GM19452 (cell line): ENCODE results near the gene INHBA.

Experiments used
- ATAC-seq: cut with Tn5 transposase; IDR thresholded peaks from one replicate; pipeline ENCODE4 v1.9.1; 2021; ENCODE audit not compliant: unreplicated experiment

INHBA gene

DNA sequence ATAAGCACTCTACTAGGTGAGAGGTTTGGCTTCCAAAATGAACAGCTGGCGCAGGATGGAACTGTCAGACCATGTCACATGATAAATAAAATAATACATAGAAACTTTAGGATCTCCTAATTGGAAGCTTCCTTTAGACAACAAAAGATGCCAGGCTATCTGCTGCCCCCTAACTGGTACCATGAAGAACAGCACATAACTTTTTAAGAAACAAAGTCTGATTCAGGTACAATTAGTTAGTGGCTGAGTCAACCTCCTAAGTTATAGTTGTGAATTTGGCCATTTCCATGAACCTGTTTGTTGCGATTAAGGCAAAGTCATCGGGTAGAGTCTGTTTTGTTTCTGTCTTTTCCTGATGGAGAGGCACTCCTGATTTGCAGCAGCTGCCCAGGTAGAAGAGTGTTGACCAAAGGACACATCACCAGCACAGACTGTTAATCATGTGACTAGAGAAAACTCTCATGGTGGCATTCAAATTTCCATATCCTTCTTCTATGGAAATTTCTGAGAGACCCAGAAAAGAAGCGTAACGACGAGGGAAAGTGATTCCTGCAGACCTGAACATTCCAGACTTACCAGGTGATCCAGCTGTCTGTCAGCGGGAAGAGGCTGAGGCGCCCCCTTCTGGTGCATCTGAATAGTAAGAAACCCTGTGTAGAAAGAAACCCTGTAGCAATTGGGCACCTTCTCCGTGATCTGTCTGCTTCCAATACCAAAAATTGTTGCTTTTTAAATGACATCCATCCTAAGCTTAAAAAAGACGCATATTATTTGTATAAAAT lies 8.6 kb upstream of the INHBA start:
- no peak for ATAC-seq

GRCh38 chr7:41710838-41711237 lies 7.9 kb upstream of the INHBA start:
- ATAC-seq: no peak

GRCh38 chr7:41709621-41710020 lies 6.7 kb upstream of the INHBA start:
- no peak for ATAC-seq

DNA sequence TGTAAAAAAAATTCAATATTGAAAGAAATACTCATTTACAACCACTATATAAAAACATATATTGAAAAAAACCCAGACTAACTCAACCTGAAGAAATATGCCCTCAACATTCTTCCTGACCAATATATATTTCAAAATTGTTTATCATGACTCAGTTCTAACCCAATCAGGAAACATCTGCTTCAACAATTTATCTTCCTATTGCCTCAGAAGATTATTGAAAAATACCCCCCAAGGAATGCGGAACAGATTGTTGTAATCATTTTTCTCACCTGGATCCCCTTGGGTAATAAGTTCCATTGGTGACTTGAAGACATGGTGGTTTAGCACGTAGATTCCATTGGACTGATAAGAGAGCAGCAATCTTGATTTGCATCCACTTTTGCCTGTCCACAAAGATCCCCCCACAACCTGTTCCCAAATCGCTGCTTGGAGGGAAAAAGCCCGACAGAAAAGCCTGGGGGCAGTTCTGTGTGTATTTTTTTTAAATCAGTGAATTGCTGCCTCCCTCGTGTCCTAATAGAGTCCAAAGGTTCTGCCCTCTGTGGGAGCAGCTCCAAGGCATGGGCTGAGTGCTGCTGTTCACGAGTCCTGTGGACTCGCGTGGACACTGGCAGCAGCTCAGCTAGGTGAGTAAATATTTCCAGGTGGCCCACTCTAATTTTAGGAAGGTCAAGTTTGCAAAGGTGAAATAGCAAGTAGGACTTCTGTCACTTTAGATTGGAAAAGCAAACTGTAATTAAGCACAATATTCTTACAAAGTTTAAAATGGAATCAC lies 5.9 kb upstream of the INHBA start:
- no peak for ATAC-seq

DNA sequence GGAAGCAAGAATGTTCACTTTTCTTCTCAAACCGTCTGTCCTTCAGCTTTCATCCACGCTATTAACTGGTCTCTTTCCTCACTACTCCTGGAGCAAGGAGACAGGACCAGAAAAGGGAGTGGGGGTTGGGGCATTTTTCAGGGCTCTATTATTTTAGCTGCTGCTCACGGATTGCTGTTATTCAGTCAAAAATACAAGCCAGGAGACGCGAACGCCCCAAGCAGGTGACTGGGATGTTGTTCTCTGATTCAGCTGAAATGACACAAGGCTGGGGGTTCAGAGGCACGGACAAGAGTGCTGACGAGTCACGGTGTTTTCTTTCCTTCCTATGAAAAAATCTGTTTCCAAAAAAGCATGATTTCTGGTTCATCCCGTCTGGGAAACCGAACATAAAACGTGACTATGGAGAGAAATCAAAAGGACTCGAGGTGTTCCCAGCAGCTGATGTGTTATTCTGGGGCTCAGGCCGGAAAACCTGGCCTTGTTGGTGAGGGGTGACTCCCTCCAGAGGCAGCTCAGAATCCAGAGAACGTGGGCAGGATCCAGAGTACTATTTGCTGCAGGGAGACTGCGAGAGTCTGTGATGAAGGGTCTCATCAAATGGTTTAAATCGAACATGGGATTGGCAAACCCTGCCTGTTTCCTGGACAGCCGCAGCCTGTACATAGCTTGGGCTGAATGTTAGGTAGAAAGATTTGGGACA lies 3.5 kb upstream of the INHBA start:
- ATAC-seq: no peak

DNA sequence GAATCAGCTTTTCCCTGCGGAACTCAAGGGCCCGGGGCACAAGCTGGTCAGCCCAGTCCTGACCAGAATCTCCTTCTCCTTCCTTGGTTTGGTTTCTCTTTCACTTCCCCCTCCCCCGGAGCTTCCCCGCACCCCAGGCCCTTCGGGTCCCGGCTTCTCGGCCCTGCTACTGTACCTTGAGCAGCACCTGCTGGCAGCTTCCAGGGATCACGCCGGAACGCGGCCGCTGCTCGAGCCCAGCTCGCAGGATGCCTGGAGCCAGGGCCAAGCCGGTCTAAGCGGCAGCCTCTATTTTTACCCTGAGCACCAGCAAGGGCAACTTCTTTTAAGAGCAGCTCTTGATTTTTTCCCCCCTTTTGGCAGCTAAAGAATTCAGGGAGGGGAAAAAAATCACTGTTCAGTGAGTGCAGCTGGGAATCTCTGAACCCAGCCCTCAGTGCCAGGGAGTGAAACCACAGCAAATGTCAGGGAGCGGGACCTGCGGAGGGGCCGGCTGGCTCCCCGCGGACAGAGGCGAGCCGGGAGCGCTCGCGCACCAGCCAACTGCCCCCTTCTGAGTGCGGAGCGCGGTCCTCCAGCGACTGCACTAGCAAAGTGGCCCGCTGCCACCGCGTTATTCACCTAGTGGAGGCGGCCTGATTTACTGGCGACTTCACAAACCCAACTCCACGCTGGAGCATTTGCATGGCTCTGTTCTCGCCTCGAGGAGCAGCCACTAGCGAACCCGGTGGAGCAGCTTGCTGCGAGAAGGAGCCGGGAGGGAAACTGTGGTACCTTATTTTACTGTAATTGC lies 2.4 kb upstream of the INHBA start:
- peak; percentile 98 for ATAC-seq

DNA sequence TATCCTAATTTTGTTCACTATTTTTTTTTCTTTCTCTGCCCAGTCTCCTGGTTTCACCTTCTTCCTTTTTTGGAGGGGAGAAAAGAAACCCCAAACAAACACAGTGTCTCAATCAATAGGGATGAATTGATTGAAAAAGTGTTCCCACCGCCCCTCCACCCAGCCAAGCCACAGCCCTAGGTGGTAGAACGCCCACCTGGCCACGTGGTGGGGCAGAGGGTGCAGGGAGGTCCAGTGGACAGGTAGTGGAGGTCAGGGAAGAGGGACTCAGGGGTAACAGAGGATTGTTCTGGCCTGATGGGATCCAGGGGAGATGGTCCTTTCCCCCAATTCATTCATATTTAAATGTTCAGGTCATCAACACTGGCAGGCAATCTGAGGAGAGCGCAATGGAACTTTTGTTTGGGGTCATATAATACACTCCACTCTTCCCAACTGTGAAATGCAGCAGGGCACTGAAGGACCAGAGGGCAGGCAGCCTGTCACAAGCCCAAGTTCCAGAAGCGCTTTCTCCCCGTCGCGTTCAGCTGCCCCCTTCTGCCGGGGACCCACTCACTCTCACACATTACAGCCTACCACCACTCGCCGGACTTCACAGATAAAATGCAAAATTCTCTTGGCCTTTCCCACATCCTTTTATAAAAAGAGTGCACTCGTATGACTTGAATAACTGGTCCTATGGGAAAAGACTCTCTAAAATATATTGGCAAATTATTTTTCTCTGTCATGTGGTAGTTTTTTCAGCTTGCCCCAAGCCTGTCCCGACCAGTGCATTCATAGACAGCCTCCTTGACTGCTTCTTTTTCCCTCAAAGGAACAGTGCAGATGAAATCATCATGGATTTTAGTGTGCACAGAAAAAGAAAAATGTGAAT lies 1.6 kb downstream of the INHBA start:
- no peak for ATAC-seq

DNA sequence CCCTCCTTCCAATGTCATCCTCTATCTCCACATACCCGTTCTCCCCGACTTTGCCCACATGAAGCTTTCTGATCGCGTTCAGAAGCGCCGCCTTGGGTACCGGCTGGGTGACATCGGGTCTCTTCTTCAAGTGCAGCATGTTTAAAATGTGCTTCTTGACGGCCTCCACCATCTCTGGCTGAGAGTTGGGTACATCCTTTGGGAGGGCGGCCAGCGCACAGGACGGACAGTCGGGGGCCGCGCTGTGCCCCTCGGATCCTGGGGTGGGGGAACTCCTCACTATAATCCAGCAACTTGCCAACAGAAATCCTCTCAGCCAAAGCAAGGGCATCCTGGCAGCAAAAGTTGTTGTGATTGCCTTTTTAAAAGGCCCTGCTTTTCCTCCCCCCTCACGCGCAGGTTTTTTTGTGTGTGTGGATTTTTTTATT lies 2.8 kb downstream of the INHBA start:
- no peak for ATAC-seq

GRCh38 chr7:41699516-41699915 lies 3.4 kb downstream of the INHBA start:
- no peak for ATAC-seq

- ATAC-seq: no peak
Observed at GRCh38 chr7:41698726-41699125, 4.2 kb downstream of the INHBA start.

- no peak for ATAC-seq
Observed at GRCh38 chr7:41698114-41698513, 4.8 kb downstream of the INHBA start.

DNA sequence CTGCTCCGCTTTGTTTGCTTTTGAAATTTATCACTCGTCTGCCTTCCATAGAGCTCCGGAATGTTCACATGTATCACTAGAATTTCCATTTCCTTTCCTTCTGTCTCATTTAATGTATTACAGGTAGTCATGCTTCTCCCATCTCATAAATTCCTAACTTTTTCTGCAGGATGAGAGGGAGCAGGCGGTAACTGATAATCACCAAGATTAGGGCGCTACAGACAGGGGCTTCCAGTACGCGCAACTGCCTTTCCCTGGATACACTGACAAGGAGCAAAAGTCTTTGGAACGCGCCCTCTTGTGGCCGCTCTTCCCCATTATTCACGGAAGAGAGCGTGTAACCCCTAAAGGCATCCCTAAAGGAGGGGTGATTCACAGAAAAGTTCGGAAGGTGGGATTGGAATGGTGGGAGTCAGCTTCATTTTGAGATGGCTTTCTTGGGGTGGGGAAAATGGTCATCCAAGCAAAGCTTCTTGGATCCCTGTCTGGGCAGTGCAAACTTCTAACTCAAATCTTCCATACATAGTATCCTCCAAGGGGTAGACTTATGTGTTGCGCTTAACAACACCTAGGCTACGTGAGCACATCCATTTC lies 6.5 kb downstream of the INHBA start:
- no peak for ATAC-seq

DNA sequence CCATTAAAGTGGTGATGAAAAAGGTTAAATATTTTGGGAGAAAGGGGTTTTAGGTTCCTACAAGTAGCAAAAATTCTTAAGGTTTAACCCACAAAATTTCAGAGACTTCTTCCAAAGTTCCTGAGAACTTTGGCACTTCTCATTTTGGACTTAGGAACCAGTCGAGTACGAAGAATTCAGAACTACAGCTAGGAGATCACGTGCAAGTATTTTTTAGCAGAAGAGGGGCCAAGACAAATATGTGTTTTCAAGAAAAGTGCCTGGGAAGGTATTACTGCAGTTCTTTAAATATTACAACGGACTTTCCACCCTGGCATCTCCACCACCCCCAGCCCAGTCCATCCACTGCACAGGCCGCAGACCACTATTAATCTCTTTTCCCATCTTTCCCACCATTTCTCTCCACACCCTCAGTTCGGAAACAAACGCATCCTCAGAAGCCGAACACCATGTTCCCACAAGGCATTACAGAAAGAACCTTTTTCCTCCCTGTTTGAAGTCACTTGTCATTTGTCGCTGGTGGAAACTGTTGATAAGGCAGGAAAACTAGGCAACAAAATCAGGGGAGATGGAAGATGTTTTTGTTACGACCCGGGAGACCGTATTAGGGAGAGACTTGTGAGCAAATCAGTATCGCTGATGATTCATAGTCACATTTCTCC lies 7.1 kb downstream of the INHBA start:
- ATAC-seq: no peak

DNA sequence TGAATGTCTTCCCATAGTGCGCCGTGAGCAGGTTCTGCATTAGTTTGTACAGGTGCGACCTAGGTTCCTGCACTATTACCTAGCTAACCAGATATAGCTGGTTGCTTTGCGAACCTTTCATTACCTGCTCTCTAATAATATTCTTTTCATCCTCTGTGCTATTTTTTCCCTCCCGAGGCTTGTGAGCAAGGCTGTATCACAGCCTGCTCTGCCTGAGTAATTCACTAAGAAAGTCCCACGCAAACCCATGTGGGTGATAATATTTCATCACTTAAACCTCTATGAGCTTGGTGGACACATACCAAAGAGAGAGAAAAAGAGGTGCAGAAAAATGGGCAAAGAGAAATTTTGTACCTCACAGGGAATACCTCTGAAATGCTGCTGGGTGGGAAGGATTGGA lies 8.4 kb downstream of the INHBA start:
- ATAC-seq: no peak

- ATAC-seq: no peak
Observed at GRCh38 chr7:41693150-41693997, 9.5 kb downstream of the INHBA start.

DNA sequence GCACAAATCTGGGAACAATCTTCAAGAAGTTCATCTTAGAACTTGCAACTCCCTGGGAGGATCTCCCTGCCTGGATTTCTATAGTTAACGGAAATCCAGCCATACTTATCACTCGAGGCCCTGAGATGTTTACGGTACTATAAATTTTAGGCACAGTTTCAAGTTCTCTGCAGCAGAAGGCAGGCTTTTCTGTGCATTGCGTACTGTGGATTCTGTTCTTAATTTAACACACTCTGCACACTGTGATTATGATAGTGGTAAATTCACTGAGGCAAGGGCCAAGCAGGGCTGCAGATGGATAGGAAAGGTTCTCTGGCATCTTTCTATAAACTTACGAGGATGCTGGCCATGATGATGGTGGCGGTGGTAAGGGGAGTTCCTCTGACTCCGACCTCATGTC lies 10.6 kb downstream of the INHBA start:
- no peak for ATAC-seq

GRCh38 chr7:41691286-41692190 lies 11.4 kb downstream of the INHBA start:
- no peak for ATAC-seq
